Endothelial cell of umbilical vein (primary cell): Measurements from ENCODE around the gene CNPY1. TPM values are rescaled to one million over a fixed set of nuclear protein-coding genes. Genes with fewer than 3 reads are reported as not detected.

Experiments
- BruUV-seq: library from RNA; stranded (reverse); fragments of 400-500 nt; replicated peaks from 2 replicates; lab custom pipeline; 2021; lab: Mats Ljungman, UMichigan
- CTCF ChIA-PET: fragments of 300-600, 350-600 bp; sonication (Branson Sonifier 250); formaldehyde crosslinking; loops from one replicate; lab custom pipeline; 2021; ENCODE audit warnings: antibody characterized with exemption, inconsistent platforms; lab: Charles Lee
- POLR2A ChIA-PET: fragments of 300-600, 350-600 bp; sonication (Branson Sonifier 250); formaldehyde crosslinking; loops from one replicate; lab custom pipeline; 2021; ENCODE audit warnings: antibody characterized with exemption, inconsistent platforms; lab: Charles Lee
- DNase-seq: peaks from one replicate; pipeline ENCODE4 v3.0.0-alpha.2; 2011; ENCODE audit warnings: low read depth, low spot score
- FAIRE-seq: peaks from 2 replicates; lab custom pipeline; 2011; peaks lifted over from hg19 to GRCh38; lab: Jason Lieb, UNC
- H2AFZ ChIP-seq: 2 replicates; pipeline ENCODE4 v1.6.0; 2012; ENCODE audit warnings: low read depth, low read length, control low read depth, inconsistent platforms
- H3K27ac ChIP-seq: 2 replicates; pipeline ENCODE4 v1.5.1; 2011; ENCODE audit warnings: low read depth, mild to moderate bottlenecking, control low read depth, low read length, moderate library complexity; ENCODE audit not compliant: insufficient read depth
- H3K27me3 ChIP-seq, 2 experiments: 2 replicates each; pipeline versions ENCODE4 v1.6.0 to v1.6.1; 2011; ENCODE audit warnings: low read length in 2 of 2, mixed read lengths in 1 of 2; ENCODE audit not compliant: control insufficient read depth in 2 of 2, insufficient read depth in 2 of 2
- H3K36me3 ChIP-seq, 2 experiments: 2 replicates in 1 of 2; 3 replicates in 1 of 2; pipeline ENCODE4 v1.5.1; 2011; ENCODE audit warnings: low read length in 2 of 2, mild to moderate bottlenecking in 1 of 2, moderate library complexity in 1 of 2; ENCODE audit not compliant: control insufficient read depth in 2 of 2, insufficient read depth in 2 of 2; ENCODE audit errors: extremely low read depth in 1 of 2
- H3K4me1 ChIP-seq: 3 replicates; pipeline ENCODE4 v1.5.1; 2011; ENCODE audit warnings: mild to moderate bottlenecking, low read length; ENCODE audit not compliant: control insufficient read depth, insufficient read depth; ENCODE audit errors: extremely low read depth
- H3K4me2 ChIP-seq: 2 replicates; pipeline ENCODE4 v1.6.1; 2011; ENCODE audit warnings: low read length, control low read depth, mixed read lengths; ENCODE audit not compliant: insufficient read depth
- H3K4me3 ChIP-seq, 3 experiments: fragments of 200-600 bp in 1 of 3; sonication (generic), shearing (Covaris generic) in 1 of 3; replicated peaks in 1 of 3; 2 replicates each; pipeline ENCODE4 v1.5.1; 2011 to 2016; ENCODE audit warnings: control low read depth in 3 of 3, low read length in 3 of 3, mild to moderate bottlenecking in 2 of 3, inconsistent platforms in 1 of 3, low read depth in 1 of 3, moderate library complexity in 1 of 3; ENCODE audit not compliant: insufficient read depth in 1 of 3
- H3K79me2 ChIP-seq: 2 replicates; pipeline ENCODE4 v1.6.0; 2012; ENCODE audit warnings: low read length, inconsistent platforms; ENCODE audit not compliant: control insufficient read depth, insufficient read depth
- H3K9ac ChIP-seq: replicated peaks from 2 replicates; pipeline ENCODE3; 2011; ENCODE audit warnings: low read length, control low read depth; ENCODE audit not compliant: insufficient read depth; ENCODE audit errors: extremely low read depth
- H3K9me1 ChIP-seq: replicated peaks from 3 replicates; pipeline ENCODE4 v1.6.0; 2011; ENCODE audit warnings: mild to moderate bottlenecking, low read length; ENCODE audit not compliant: control insufficient read depth, insufficient read depth; ENCODE audit errors: extremely low read depth
- H3K9me3 ChIP-seq: replicated peaks from 2 replicates; pipeline ENCODE4 v1.5.1; 2012; ENCODE audit warnings: low read length, inconsistent platforms; ENCODE audit not compliant: control insufficient read depth, insufficient read depth
- H4K20me1 ChIP-seq: replicated peaks from 2 replicates; pipeline ENCODE3; 2011; ENCODE audit warnings: mild to moderate bottlenecking, low read length; ENCODE audit not compliant: control insufficient read depth, insufficient read depth; ENCODE audit errors: extremely low read depth
- CTCF ChIP-seq, 2 donors: IDR thresholded peaks; 1 replicate in 1 of 2; 2 replicates in 1 of 2; pipeline ENCODE4 v1.5.1; 2011; ENCODE audit warnings: low read length in 2 of 2, mild to moderate bottlenecking in 2 of 2, moderate library complexity in 2 of 2, control low read depth in 1 of 2, inconsistent platforms in 1 of 2, low read depth in 1 of 2; ENCODE audit not compliant: insufficient read depth in 1 of 2; ENCODE audit errors: extremely low read depth in 1 of 2
- EZH2 ChIP-seq: IDR thresholded peaks from 2 replicates; pipeline ENCODE4 v1.6.1; 2012; ENCODE audit warnings: borderline replicate concordance, low read depth, mild to moderate bottlenecking, moderate library complexity, low read length, inconsistent platforms; ENCODE audit not compliant: severe bottlenecking
- FOS ChIP-seq: IDR thresholded peaks from 2 replicates; pipeline ENCODE4 v1.6.1; 2011; ENCODE audit warnings: mild to moderate bottlenecking, low read length, moderate library complexity, borderline replicate concordance; ENCODE audit not compliant: insufficient read depth
- GATA2 ChIP-seq: IDR thresholded peaks from 2 replicates; pipeline ENCODE4 v1.7.0; 2011; ENCODE audit warnings: low read depth, mild to moderate bottlenecking, moderate library complexity, mixed read lengths, low read length; ENCODE audit not compliant: insufficient read length, insufficient read depth
- JUN ChIP-seq: IDR thresholded peaks from 2 replicates; pipeline ENCODE4 v1.6.1; 2011; ENCODE audit warnings: borderline replicate concordance, low read depth; ENCODE audit not compliant: insufficient read length, insufficient read depth
- MYC ChIP-seq: IDR thresholded peaks from one replicate; pipeline ENCODE4 v1.6.1; 2011; ENCODE audit warnings: mild to moderate bottlenecking, low read depth, low read length
- POLR2A ChIP-seq: IDR thresholded peaks from 2 replicates; pipeline ENCODE4 v1.6.1; 2012; ENCODE audit warnings: low read depth, mild to moderate bottlenecking, control low read depth, low read length
- POLR2AphosphoS5 ChIP-seq: IDR thresholded peaks from 2 replicates; pipeline ENCODE4 v1.6.1; 2012; ENCODE audit warnings: low read depth, mild to moderate bottlenecking, control low read depth, low read length, moderate library complexity; ENCODE audit not compliant: insufficient read depth
- dilution Hi-C: fragments of 300-500 bp; cut with MboI; formaldehyde crosslinking; loops from one replicate; pipeline ENCODE4 v1.15.0; 2019; ENCODE audit warnings: low sequenced_read_pairs; ENCODE audit not compliant: extremely low pct_ligation_motif_present
- intact Hi-C: fragments of 100-400 bp; cut with micrococcal nuclease; formaldehyde crosslinking; loops from one replicate; pipeline ENCODE4 v1.10.0; 2022
- polyA plus RNA-seq, 4 experiments: library from polyadenylated mRNA; depleted of rRNA in 3 of 4; stranded (reverse) in 3 of 4; unstranded in 1 of 4; fragments of >200 nt; gene quantifications; 2 replicates each; pipeline versions ENCODE4 v1.2.1 to v1.2.3, GENCODE V29; 2011 to 2012; ENCODE audit warnings: missing spikeins in 1 of 4
- total RNA-seq: library from RNA; stranded (reverse); gene quantifications from 2 replicates; pipeline ENCODE4 v1.2.3, GENCODE V29; 2021
- TF ChIP-seq, protein P1 (sequence below): IDR thresholded peaks from 2 replicates; pipeline ENCODE4 v1.6.1; 2011; ENCODE audit not compliant: insufficient read depth, insufficient read length

Gene CNPY1
- total and polyA plus RNA-seq, 2 donors (not counting 3 experiments of a cell fraction or from before 2014, with no cell fraction given) = not detected

- Histone ChIP-seq H3K9me1 (no peaks in the 10 kb centered on the region), H3K27me3 (peaks cover 82 to 96% of the 10 kb centered on the region in 2 experiments), H4K20me1 (no peaks in the 10 kb centered on the region), H3K9ac (no peak overlapping the region), H3K9me3 (no peaks in the 10 kb centered on the region), H3K36me3 (no peaks in the 10 kb centered on the region), H3K4me2 (no peak overlapping the region), H2AFZ (no peak overlapping the region), H3K4me1 (no peaks in the 10 kb centered on the region), H3K79me2 (no peaks in the 10 kb centered on the region), H3K27ac (no peak overlapping the region), H3K4me3 (no peak overlapping the region)
- no peak for TF ChIP-seq POLR2A
- TF ChIP-seq EZH2 = no peak
- no peak for TF ChIP-seq CTCF (IDR thresholded peaks at IDR 0.05; ENCODE audit: extremely low read depth in 1 of 2, insufficient read depth in 1 of 2, low read depth in 1 of 2, low read length in 2 of 2)
- TF ChIP-seq, protein P1, sequence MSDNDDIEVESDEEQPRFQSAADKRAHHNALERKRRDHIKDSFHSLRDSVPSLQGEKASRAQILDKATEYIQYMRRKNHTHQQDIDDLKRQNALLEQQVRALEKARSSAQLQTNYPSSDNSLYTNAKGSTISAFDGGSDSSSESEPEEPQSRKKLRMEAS = no peak
- no peak for TF ChIP-seq GATA2
- no peak for TF ChIP-seq MYC
- TF ChIP-seq POLR2AphosphoS5 = no peak
- no peak for TF ChIP-seq FOS
- TF ChIP-seq JUN = no peak
- BruUV-seq = no TSS peak
- dilution Hi-C loops = no loop called here
- intact Hi-C loops = no loop called here
- FAIRE-seq (no peak), DNase-seq (no peak)
- ChIA-PET CTCF (no interaction called here), POLR2A (no interaction called here)
These were observed 77.6 kb downstream of the CNPY1 start for GRCh38 chr7:155468785-155469148.
